ENCODE measurements around the gene XXYLT1. TPM values are rescaled to one million over a fixed set of nuclear protein-coding genes. Genes with fewer than 3 reads are reported as not detected.

The XXYLT1 gene
- total RNA-seq, 2 donors from 2014 or later: 1.3 to 4.2 TPM

GRCh38 chr3:195209083-195209846 is 61.7 kb downstream of the XXYLT1 start:
- 85 to 91% methylated on average over 23 to 29 of the region's 29 CpGs for WGBS, 2 donors
- DNase-seq: no peak
- no peak overlapping the region for H3K4me3 ChIP-seq
- H3K4me1 ChIP-seq: peaks cover 31% of the 10 kb centered on the region
- H3K9me3 ChIP-seq: no peaks in the 10 kb centered on the region
- H3K27ac ChIP-seq: peak overlapping the region in 3 of 4 donors; percentile 3 to 67 (median 8)
- TF ChIP-seq POLR2A (IDR thresholded peaks at IDR 0.05) (no peak), CTCF (IDR thresholded peaks at IDR 0.05) (no peak)
- intact Hi-C loops (cut with DNase I): no loop called here
- ATAC-seq: no peak
- no peaks in the 10 kb centered on the region for H3K36me3 ChIP-seq (replicated peaks in 1 of 2; ENCODE audit: insufficient read depth in 1 of 2, low read depth in 2 of 2)
- no peaks in the 10 kb centered on the region for H3K27me3 ChIP-seq

DNA sequence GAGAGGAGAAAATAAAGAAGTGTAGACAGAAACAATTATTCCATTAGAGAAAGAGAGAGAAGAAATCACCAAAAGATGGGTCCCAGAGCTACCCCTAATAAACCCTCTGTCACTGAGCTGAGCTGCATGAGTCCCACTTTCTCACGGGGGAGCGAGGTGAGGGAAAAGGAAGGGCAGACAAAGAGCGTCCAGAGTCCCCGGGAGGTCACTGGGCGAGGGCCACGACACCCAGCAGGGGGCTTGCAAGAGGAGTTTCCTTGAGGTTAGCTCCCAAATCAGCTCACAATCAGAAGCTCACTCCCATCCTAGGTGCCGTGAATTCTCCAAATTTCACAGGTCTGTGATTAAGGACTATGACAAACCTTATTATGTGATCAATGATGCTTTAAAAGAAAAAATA is 62.3 kb downstream of the XXYLT1 start:
- Histone ChIP-seq H3K36me3 (replicated peaks in 1 of 2; ENCODE audit: insufficient read depth in 1 of 2, low read depth in 2 of 2) (no peaks in the 10 kb centered on the region), H3K27me3 (no peaks in the 10 kb centered on the region), H3K27ac (peak overlapping the region in 1 of 4 donors; percentile 67), H3K9me3 (no peaks in the 10 kb centered on the region), H3K4me3 (no peak overlapping the region), H3K4me1 (peaks cover 35% of the 10 kb centered on the region)
- ATAC-seq (no peak), DNase-seq (no peak)
- intact Hi-C loops (cut with DNase I): no loop called here
- TF ChIP-seq CTCF (IDR thresholded peaks at IDR 0.05): no peak
- no peak for TF ChIP-seq POLR2A (IDR thresholded peaks at IDR 0.05)
- WGBS, 2 donors: 84 to 94% methylated on average over 7 of the region's 7 CpGs

DNA sequence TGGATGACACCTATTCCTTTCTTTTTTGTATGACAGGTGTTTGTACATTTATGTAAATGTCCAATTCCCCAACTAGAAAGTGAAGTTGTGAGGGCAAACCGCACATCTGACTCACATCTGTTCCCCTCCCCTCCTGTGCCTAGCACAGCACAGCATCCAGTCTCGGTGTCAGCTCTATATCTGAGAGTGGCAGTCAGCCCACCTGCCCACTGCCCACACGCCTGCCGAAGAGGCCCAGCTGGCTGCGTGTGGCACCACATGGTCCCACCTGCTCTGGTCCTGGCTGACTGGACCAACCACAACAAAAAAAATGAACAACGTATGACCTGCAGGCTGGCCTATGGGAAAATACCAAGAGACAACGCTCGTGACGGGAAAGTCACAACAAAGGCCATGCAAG is 62.8 kb downstream of the XXYLT1 start:
- H3K36me3 ChIP-seq (replicated peaks in 1 of 2; ENCODE audit: insufficient read depth in 1 of 2, low read depth in 2 of 2): no peaks in the 10 kb centered on the region

GRCh38 chr3:195207731-195208130 is 63.2 kb downstream of the XXYLT1 start:
- no peak for ATAC-seq
- Histone ChIP-seq H3K9me3 (no peaks in the 10 kb centered on the region), H3K27ac (peak overlapping the region in 1 of 4 donors; percentile 21), H3K27me3 (no peaks in the 10 kb centered on the region), H3K4me1 (peaks cover 35% of the 10 kb centered on the region), H3K4me3 (no peak overlapping the region), H3K36me3 (replicated peaks in 1 of 2; ENCODE audit: insufficient read depth in 1 of 2, low read depth in 2 of 2) (no peaks in the 10 kb centered on the region)
- TF ChIP-seq POLR2A (IDR thresholded peaks at IDR 0.05) (no peak), CTCF (IDR thresholded peaks at IDR 0.05) (no peak)
- intact Hi-C loops (cut with DNase I): no loop called here
- no peak for DNase-seq
- WGBS, 2 donors: 72 to 80% methylated on average over 3 of the region's 3 CpGs

More for the DNA sequence above, 62.8 kb downstream of the XXYLT1 start:
- Histone ChIP-seq H3K4me1 (peaks cover 35% of the 10 kb centered on the region), H3K27ac (peak overlapping the region in 1 of 4 donors; percentile 21), H3K27me3 (no peaks in the 10 kb centered on the region), H3K4me3 (no peak overlapping the region), H3K9me3 (no peaks in the 10 kb centered on the region)
- whole genome bisulfite sequencing, 2 donors: 82 to 88% methylated on average over 9 of the region's 9 CpGs
- DNase-seq (no peak), ATAC-seq (no peak)
- intact Hi-C loops (cut with DNase I): no loop called here
- TF ChIP-seq CTCF (IDR thresholded peaks at IDR 0.05) (no peak), POLR2A (IDR thresholded peaks at IDR 0.05) (no peak)

DNA sequence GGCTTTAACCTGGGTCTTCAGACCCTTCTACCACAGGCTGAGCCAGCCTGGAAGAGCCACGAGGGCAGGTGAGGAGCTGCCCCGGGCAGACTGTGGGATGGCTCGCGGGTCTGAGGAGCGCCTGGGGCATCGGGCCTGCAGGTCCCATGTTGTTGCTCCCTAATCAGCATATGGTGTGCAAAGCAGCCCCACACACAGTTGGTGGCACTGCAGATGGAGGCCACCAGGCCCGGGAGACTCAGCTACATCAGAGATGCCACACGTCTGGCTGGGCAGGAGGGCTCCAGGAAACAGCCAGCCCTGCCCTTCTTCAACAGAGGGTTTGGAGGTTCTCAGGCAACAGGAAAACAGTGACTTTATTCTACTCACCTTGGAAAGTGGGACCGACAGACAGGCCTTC is 63.9 kb downstream of the XXYLT1 start:
- H3K27ac ChIP-seq: no peak overlapping the region
- no peaks in the 10 kb centered on the region for H3K9me3 ChIP-seq
- no peak for ATAC-seq
- H3K4me1 ChIP-seq: peaks cover 35% of the 10 kb centered on the region
- no peaks in the 10 kb centered on the region for H3K27me3 ChIP-seq
- WGBS, 2 donors: 86 to 95% methylated on average over 9 of the region's 9 CpGs
- TF ChIP-seq POLR2A (IDR thresholded peaks at IDR 0.05): no peak
- TF ChIP-seq CTCF (IDR thresholded peaks at IDR 0.05): no peak
- H3K4me3 ChIP-seq: no peak overlapping the region
- DNase-seq: no peak
- intact Hi-C loops (cut with DNase I): no loop called here
- no peaks in the 10 kb centered on the region for H3K36me3 ChIP-seq (replicated peaks in 1 of 2; ENCODE audit: insufficient read depth in 1 of 2, low read depth in 2 of 2)
